Loucy (cell line): Measurements from ENCODE around the gene LYPD8.

Source experiments
- EZH2phosphoT487 ChIP-seq: fragments of 200-600 bp; IDR thresholded peaks from 2 replicates; pipeline ENCODE4 v1.6.1; 2018; ENCODE audit warnings: antibody characterized with exemption, mild to moderate bottlenecking, moderate library complexity, borderline replicate concordance
- TF ChIP-seq, protein P1 (sequence below): fragments of 200-600 bp; sonication (generic); conservative IDR thresholded peaks from 2 replicates; pipeline ENCODE4 v1.5.1; 2014; ENCODE audit warnings: mild to moderate bottlenecking, antibody characterized with exemption, low read length

DNA sequence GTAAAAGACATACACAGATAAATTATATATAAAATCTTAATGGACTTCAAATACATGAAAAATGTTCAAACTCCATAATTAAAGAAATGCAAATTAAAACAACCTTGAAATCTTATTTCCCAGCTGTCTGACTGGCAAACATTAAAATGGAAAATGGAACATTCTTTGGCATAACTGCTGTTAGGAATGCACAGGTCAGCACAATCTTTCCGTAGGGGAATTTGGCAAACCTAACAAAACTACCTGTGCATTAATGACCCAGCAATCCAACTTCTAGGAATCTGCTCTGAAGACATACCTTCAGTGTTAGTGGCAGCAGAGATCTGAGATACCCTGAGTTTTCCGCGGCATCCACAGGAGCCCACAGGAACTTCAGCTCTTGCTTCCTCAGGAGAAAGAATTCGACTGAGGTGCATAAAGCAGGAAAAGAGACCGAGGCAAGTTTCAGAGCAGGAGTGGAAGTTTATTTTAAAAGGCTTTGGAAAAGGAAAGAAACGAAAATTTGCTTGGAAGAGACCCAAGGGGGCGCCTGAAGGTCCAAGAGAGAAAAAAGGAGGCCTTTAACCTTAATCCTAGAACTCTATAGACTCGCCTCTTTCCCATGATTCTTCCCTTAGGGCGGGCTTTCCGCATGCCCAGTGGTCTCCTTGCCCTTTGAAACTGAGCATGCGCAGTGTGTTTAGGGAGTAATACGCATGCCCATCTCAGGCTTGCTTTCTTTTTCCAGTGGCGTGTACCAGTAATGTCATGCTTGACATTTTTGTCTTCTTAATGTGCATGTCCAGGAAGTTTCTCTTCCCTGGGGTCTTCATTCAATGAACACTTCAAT is 24.8 kb downstream of the LYPD8 start:
- TF ChIP-seq, protein P1, sequence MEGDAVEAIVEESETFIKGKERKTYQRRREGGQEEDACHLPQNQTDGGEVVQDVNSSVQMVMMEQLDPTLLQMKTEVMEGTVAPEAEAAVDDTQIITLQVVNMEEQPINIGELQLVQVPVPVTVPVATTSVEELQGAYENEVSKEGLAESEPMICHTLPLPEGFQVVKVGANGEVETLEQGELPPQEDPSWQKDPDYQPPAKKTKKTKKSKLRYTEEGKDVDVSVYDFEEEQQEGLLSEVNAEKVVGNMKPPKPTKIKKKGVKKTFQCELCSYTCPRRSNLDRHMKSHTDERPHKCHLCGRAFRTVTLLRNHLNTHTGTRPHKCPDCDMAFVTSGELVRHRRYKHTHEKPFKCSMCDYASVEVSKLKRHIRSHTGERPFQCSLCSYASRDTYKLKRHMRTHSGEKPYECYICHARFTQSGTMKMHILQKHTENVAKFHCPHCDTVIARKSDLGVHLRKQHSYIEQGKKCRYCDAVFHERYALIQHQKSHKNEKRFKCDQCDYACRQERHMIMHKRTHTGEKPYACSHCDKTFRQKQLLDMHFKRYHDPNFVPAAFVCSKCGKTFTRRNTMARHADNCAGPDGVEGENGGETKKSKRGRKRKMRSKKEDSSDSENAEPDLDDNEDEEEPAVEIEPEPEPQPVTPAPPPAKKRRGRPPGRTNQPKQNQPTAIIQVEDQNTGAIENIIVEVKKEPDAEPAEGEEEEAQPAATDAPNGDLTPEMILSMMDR = no peak
- no peak for TF ChIP-seq EZH2phosphoT487
